ENCODE data around the gene LCE2C.
"Not testable (repeated sequence)": the region's sequence is repeated elsewhere in the genome, so short reads cannot be mapped to it uniquely, and the experiment has no call there.

Gene LCE2C

GRCh38 chr1:152673016-152673415 lies 2.1 kb upstream of the LCE2C start:
- no peak for DNase-seq (ENCODE audit: low spot score)
- TF ChIP-seq CTCF (conservative IDR thresholded peaks at IDR 0.05; ENCODE audit: low read depth), result no peak
- H3K27ac ChIP-seq, result no peak overlapping the region
- CTCF ChIA-PET, result no interaction called here
- POLR2A ChIA-PET (ENCODE audit: low non-redundant PET), result no interaction called here

GRCh38 chr1:152679459-152679858 lies 4.4 kb downstream of the LCE2C start:
- no peak for TF ChIP-seq CTCF (conservative IDR thresholded peaks at IDR 0.05; ENCODE audit: low read depth)
- DNase-seq (ENCODE audit: low spot score), result no peak
- no peak overlapping the region for H3K27ac ChIP-seq
- POLR2A ChIA-PET (ENCODE audit: low non-redundant PET), result no interaction called here
- CTCF ChIA-PET, result interaction anchor here (1.4 kb wide), 1 partner anchor 26 kb away, joined by 4 read pairs; no protein-coding TSS in a partner anchor

- H3K27ac ChIP-seq, result no peak overlapping the region
- no peak for TF ChIP-seq CTCF (conservative IDR thresholded peaks at IDR 0.05; ENCODE audit: low read depth)
- ChIA-PET CTCF (no interaction called here), POLR2A (ENCODE audit: low non-redundant PET) (no interaction called here)
- no peak for DNase-seq (ENCODE audit: low spot score)
Measured at GRCh38 chr1:152681616-152682015, 6.5 kb downstream of the LCE2C start.

- ChIA-PET POLR2A (ENCODE audit: low non-redundant PET) (no interaction called here), CTCF (interaction anchor here (0.6 kb wide), 1 partner anchor 320 kb away, joined by 3 read pairs; no protein-coding TSS in a partner anchor)
- no peak overlapping the region for H3K27ac ChIP-seq
- no peak for TF ChIP-seq CTCF (conservative IDR thresholded peaks at IDR 0.05; ENCODE audit: low read depth)
- DNase-seq (ENCODE audit: low spot score), result no peak
Measured at GRCh38 chr1:152683846-152684245, 8.8 kb downstream of the LCE2C start.

- CTCF ChIA-PET, result interaction anchor here (0.5 kb wide), 1 partner anchor 169 kb away, joined by 3 read pairs; no protein-coding TSS in a partner anchor
- POLR2A ChIA-PET (ENCODE audit: low non-redundant PET); DNase-seq (ENCODE audit: low spot score); H3K27ac ChIP-seq: not testable (repeated sequence)
Measured at GRCh38 chr1:152685823-152686222, 10.7 kb downstream of the LCE2C start, which contains the start of gene LCE2B. Gene LCE2B, plus strand, starts transcription at chr1:152686123. Its CDS starts 721 bp downstream, at chr1:152686844.

GRCh38 chr1:152697701-152698600 lies 22.9 kb downstream of the LCE2C start, which contains the start of gene LCE2A:
Gene LCE2A, plus strand, starts transcription at chr1:152698345. Its CDS starts 557 bp downstream, at chr1:152698902.
- ChIA-PET CTCF (interaction anchor here (0.9 kb wide), 1 partner anchor 44 kb away, joined by 3 read pairs; no protein-coding TSS in a partner anchor), POLR2A (ENCODE audit: low non-redundant PET) (no interaction called here)
- TF ChIP-seq CTCF (conservative IDR thresholded peaks at IDR 0.05; ENCODE audit: low read depth), result no peak
- H3K27ac ChIP-seq, result no peak within 1 kb of the TSS
- no peak for DNase-seq (ENCODE audit: low spot score)

- no peak for TF ChIP-seq CTCF (conservative IDR thresholded peaks at IDR 0.05; ENCODE audit: low read depth)
- DNase-seq (ENCODE audit: low spot score), result no peak
- CTCF ChIA-PET, result interaction anchor here (0.7 kb wide), 1 partner anchor 170 kb away, joined by 3 read pairs; no protein-coding TSS in a partner anchor
- H3K27ac ChIP-seq, result no peak overlapping the region
- POLR2A ChIA-PET (ENCODE audit: low non-redundant PET), result no interaction called here
Measured at GRCh38 chr1:152699746-152700145, 24.7 kb downstream of the LCE2C start.

All from RWPE1 (cell line).